Measurements from ENCODE around the gene CEACAM19.
"Not testable (repeated sequence)": the region's sequence is repeated elsewhere in the genome, so short reads cannot be mapped to it uniquely, and the experiment has no call there.

The CEACAM19 gene

GRCh38 chr19:44700547-44700946 lies 29.3 kb downstream of the CEACAM19 start:
- no peak for DNase-seq (ENCODE audit: low read depth in 2 of 2)

GRCh38 chr19:44701228-44701627 lies 29.9 kb downstream of the CEACAM19 start:
- no peak for DNase-seq (ENCODE audit: low read depth in 2 of 2)

- no peak for DNase-seq (ENCODE audit: low read depth in 2 of 2)
Observed at GRCh38 chr19:44702551-44703176, 31.4 kb downstream of the CEACAM19 start.

- no peak for DNase-seq (ENCODE audit: low read depth in 2 of 2)
Observed at GRCh38 chr19:44703336-44704078, 32.2 kb downstream of the CEACAM19 start.

GRCh38 chr19:44704982-44705381 lies 33.7 kb downstream of the CEACAM19 start:
- no peak for DNase-seq (ENCODE audit: low read depth in 2 of 2)

GRCh38 chr19:44705502-44706010 lies 34.3 kb downstream of the CEACAM19 start:
- DNase-seq (ENCODE audit: low read depth in 2 of 2), result no peak

GRCh38 chr19:44706506-44707236 lies 35.4 kb downstream of the CEACAM19 start:
- DNase-seq (ENCODE audit: low read depth in 2 of 2), result no peak

- DNase-seq (ENCODE audit: low read depth in 2 of 2), result no peak
Observed at GRCh38 chr19:44707794-44708193, 36.5 kb downstream of the CEACAM19 start.

GRCh38 chr19:44708940-44709339 lies 37.7 kb downstream of the CEACAM19 start:
- no peak for DNase-seq (ENCODE audit: low read depth in 2 of 2)

- not testable (repeated sequence) for DNase-seq (ENCODE audit: low read depth in 2 of 2)
Observed at GRCh38 chr19:44709434-44710266, 38.4 kb downstream of the CEACAM19 start.

- no peak for DNase-seq (ENCODE audit: low read depth in 2 of 2)
Observed at GRCh38 chr19:44710483-44710882, 39.2 kb downstream of the CEACAM19 start.

GRCh38 chr19:44712864-44713515 lies 41.7 kb downstream of the CEACAM19 start:
- no peak for DNase-seq (ENCODE audit: low read depth in 2 of 2)

GRCh38 chr19:44714597-44715169 lies 43.4 kb downstream of the CEACAM19 start:
- no peak for DNase-seq (ENCODE audit: low read depth in 2 of 2)

- no peak for DNase-seq (ENCODE audit: low read depth in 2 of 2)
Observed at GRCh38 chr19:44717603-44718002, 46.3 kb downstream of the CEACAM19 start.

- DNase-seq (ENCODE audit: low read depth in 2 of 2), result no peak
Observed at GRCh38 chr19:44718441-44719261, 47.4 kb downstream of the CEACAM19 start.

- DNase-seq (ENCODE audit: low read depth in 2 of 2), result no peak
Observed at GRCh38 chr19:44719262-44719701, 48.0 kb downstream of the CEACAM19 start.

- DNase-seq (ENCODE audit: low read depth in 2 of 2), result not testable (repeated sequence)
Observed at GRCh38 chr19:44720396-44720795, 49.1 kb downstream of the CEACAM19 start.

GRCh38 chr19:44720945-44721344 lies 49.7 kb downstream of the CEACAM19 start:
- DNase-seq (ENCODE audit: low read depth in 2 of 2), result no peak

- DNase-seq (ENCODE audit: low read depth in 2 of 2), result not testable (repeated sequence)
Observed at GRCh38 chr19:44721369-44721768, 50.1 kb downstream of the CEACAM19 start.

All from stimulated activated CD4-positive, alpha-beta T cell treated with anti-CD3 and anti-CD28 coated beads, Interleukin-1b, Interleukin-23, amount 100 ng/mL, for 1 hour (primary cell).